GM19468 (cell line): ENCODE results near the gene DPYD.
"Not testable (repeated sequence)": the region's sequence is repeated elsewhere in the genome, so short reads cannot be mapped to it uniquely, and the experiment has no call there.

Experiments used
- ATAC-seq: cut with Tn5 transposase; IDR thresholded peaks from one replicate; pipeline ENCODE4 v1.9.1; 2021; ENCODE audit warnings: mild to moderate bottlenecking, moderate library complexity, moderate number of reproducible peaks; ENCODE audit not compliant: unreplicated experiment; ENCODE audit errors: extremely low read depth

Gene DPYD

DNA sequence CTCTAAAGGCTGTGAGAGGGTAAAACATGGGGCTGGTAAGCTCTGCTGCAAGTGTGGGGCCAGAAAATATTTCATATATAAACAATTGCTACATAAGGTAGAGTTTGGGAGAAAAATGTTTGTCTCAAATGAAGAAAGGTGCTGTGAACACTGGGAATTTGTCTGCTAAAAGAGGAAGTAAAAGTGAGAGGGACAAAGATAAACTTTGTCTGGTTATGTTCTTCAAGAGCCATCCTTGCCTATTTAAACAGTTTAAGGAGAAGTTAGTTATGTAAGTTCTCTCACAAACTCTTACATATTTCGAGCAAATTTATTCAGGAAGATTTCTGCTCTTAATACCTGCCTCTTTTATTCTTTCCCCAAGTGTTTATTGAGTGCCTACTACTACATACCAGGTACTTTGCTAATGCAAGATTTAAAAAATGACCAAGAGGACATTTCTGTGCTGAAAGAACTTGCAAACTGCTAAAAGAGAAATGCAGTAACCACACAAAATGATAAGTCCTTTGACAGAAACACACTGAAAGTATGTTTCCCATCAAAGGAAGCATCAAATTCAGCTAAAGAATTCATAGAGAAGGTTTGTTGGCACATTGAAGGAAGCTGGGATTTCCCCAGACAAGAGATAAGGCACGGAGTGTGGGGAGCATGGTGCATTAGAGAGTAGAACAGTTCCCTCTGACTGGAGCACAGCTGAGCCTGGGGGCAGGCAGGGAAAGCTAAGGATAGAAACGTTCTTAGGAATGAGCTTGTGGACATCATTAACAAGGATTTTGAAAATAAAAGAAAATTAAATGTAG is 650.1 kb downstream of the DPYD start:
- no peak for ATAC-seq

DNA sequence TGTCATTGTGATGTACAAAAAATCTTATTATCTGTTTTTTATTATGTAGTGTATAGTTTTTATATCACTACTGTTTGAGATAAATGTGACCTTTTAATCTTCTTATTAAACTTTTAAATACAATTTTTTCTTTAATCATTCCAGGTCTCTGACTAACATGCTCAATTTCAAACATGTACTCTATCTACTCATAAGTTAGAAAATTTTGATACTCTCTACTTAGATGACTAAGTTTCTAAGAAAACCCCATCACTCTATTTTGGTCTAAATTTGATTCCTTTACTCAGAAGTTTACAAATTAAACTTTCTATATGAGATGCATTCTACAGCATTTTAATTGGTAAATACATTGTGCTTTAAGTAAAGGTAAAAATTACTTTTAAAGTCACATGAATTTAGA is 655.2 kb downstream of the DPYD start:
- no peak for ATAC-seq

DNA sequence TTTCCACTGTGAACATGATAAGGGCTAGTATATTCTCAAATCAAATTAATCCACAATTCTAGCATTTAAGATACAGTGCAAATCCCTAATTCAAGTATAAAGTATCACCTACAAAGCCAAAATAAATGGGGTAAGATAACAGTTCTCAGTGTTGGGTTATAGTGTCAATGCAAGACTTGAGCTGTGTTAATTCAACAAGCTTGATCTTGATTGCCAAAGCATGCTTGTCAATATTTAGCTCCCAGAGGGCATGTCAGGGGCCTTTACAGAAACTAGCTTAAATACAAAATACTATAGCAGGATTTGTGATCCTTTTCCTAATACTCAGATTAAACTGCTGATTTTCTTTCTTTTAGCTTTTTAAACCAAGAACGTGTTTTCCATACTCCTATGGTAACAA is 658.0 kb downstream of the DPYD start:
- ATAC-seq, result no peak

DNA sequence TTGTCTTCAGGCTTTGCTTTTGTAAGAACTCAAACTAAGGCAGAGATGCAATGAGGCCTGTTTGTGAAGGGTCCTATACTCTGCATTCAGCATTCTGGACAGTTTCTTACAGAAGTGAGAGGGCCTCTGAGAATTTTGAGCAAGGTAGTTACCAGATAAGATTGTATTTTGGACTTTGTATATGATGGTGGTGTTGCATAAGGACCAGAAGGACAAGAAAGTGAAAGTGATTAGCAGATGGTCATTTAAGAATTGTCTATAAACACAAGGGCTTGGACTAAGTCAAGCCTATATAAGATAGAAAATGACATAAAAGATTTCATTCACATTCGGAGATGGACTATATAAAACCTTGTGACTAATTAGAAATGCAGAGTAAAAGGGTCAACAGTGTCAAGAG is 662.2 kb downstream of the DPYD start:
- ATAC-seq, result no peak

DNA sequence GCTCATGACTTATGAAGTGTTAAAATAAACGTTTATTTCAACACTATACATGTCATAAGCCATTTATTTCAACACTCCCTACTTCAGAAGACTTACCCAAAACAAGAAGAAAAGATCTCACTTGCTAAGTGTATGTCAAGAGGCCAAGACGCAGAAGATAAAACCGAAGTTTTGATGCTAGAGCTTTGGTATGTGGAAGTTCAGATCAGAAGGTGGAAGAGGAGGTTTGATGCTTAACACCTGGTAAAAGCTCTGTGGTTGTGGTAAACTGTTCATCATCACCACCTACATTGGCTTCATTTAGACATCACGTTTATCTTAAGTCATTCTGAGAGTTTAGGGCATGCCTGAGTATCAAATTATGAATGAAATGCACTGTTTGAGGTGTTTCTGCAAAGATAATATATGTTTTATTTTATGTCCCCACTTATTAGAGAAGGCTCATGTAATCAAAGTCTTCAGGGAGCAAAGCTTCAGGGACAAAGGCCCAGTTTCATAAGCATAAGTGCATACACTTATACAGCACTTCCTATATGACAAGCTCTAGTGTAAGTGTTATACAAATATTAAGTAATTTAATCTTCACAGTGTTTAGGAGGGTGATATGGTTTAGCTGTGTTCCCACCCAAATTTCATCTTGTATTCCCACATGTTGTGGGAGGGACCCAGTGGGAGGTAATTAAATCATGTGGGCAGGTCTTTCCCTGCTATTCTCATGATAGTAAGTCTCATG is 665.9 kb downstream of the DPYD start:
- ATAC-seq, result no peak

DNA sequence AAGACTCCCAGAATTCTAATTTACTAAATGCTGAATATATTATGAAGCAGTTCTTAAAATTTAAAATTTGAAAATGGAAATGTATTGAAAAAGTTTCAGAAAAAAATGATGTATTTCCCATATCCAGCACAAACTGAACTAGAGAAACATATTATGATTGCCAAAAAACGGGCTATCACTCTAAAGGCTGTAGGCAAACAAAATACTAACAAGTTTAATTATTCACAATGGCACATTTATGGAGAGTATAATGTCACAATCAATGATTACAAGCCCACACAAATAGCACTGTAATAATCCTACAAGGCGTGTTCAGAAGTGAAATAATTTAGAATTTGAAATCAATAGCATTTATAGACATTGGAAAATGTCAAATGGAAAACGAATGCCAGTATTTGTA is 667.9 kb downstream of the DPYD start:
- no peak for ATAC-seq

DNA sequence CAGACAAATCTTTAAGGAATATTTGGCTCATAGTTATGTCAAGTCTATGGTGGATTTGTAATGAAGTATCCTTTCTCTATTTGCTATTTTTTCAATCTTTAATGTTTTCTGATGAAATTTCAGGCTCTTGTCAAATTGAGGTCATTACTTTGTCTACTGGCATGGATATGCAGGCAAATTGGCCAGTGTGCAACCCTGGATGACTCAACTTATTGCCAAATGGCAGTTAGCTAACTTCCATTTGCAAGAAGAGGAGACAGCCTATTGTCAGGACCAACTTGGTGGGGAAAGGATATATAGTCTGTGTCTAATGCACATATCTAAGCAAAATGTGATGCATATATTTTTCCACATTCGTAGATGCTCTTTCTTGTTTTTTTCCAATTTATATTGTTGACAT is 668.8 kb downstream of the DPYD start:
- no peak for ATAC-seq

DNA sequence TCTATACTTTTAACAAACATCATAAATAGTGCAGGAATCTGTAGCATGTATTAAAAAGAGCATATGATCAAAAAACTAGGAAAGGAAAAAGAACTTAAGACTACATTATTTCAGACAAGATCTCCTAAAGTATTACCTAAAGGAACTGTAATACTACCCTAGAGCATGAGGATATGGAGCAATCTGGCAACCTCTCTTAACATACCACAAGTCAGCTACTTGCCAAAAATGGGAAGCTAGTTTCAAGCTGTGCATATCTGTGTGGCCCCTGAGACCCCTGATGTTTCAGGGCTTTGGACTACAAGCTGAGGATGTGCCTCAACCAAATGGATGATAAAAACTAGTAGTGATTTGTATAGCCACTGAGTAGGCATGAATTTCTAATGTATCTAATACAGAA is 673.6 kb downstream of the DPYD start:
- no peak for ATAC-seq

DNA sequence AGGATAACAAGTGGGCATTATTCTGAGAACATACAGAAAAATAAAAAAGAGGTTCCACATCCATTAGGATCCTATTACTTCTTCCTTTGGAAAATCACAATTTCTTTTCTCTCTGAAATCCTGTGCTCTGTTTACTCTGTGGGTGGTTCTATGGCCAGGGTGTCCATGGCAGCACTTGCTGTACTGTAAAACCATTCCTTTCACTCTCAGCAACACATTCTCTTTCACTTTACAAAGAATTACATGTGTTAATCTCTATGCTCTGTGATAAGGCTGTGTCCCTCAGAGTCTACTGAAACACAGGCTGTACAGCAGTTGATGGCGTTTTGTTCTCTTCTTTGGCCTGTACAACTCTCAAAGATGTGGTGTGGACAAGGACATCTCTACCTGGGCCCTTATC is 675.2 kb downstream of the DPYD start:
- ATAC-seq, result no peak

DNA sequence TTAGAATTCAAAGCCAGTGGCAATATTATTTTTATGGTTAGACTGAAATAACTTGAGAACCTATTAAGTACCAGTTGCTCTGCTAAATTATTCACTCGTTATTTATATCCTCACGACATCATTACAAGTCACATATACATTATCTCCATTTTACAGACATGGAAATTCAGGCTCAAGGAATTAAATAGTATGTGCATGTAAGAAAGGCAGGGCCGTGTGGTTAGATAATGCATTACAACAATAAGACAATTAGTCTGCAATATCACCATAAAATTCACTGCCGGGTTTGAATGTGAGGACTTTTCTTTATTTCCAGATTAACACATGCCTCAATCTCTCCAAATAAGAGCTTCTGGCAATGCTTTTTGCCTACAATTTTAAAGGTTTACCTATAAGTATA is 675.8 kb downstream of the DPYD start:
- ATAC-seq, result no peak

DNA sequence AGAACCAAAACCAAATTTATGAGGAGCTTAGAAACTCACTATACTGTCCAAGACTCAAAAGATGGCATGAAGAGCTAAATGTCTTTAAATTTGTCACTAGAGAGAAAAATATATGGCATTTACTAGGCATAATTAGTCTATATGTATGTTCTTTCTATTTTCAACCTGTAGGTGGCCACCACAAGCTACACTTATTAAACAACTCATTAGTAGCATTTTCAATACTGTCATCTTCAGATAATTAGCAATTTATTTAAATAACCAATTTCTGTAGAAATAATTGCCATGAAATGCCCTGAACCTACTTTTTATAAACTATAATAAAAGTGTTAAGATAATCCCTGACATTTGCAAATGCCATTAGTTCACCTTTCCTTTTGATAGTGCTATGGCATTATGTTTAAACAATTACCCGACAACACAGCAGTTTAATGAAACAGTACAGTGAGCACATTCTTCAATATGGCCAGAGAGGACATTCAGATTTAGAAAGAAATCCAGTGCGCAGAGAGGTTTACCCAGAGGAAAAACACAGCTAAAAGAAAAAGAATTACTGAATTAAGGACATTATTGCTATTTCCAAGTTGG is 676.8 kb downstream of the DPYD start:
- no peak for ATAC-seq

DNA sequence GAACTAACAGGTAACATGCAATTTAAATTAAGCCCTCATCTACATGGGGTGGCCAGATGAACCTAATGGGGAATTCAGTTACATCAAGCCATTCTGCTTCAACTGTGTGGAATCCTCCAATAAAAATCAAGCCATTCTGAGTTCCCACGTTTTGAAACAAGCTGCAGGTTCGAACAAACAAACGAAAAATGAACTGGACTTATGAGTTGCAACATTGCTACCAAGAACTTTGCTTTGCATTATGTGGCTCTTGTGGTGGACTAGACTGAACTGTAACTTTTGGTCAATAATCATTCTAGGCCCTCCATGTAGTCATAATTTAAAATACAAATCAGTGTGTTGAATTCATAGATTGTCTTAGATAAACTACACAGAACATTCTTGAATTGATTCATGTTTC is 682.0 kb downstream of the DPYD start:
- no peak for ATAC-seq

DNA sequence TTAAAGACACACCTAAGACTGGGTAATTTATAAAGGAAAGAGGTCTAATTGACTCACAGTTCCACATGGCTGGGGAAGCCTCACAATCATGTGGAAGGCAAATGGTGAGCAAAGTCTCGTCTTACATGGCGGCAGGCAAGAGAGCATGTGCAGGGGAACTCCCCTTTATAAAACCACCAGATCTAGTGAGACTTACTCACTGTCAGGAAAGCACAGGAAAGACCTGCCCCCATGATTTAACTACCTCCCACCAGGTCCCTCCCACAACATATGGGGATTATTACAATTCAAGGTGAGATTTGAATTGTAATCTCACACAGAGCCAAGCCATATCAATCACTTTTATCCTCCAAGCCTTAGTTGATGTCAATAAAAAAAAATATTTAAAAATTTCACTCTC is 689.5 kb downstream of the DPYD start:
- ATAC-seq, result not testable (repeated sequence)

DNA sequence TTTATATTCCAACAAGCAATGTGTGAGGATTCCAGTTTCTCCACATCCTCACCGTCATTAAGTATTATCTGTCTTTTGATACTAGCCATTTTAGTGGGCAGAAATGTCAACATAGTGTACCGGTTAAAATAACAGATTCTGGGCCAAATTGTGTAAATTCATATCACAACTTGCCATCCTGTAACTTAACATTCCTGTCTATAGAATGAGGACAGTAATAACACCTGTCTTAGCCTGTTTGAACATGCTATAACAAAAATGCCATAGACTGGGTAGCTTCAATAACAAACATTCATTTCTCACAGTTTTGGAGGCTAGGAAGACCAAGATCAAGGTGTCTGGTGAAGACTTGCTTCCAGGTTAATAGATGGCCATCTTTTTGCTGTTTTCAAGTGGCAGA is 708.2 kb downstream of the DPYD start:
- ATAC-seq, result no peak

DNA sequence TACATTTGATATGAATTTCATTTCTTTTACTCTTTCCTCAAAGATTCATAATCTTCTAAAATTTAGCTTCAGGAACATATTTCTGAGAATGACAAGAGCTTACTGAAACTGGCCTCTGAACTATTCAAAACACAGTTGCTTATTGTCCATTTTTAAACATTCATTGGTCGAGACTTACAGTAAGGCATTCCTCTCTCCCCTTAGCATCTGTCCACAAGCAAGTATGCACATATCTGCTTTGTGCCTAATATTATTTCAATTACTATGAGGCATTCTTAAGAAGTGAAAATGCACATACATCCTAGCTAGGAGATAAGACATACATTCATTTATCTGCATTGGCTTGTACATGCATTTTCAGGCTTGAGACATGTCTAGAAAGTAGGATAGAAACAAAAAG is 710.5 kb downstream of the DPYD start:
- ATAC-seq, result no peak

DNA sequence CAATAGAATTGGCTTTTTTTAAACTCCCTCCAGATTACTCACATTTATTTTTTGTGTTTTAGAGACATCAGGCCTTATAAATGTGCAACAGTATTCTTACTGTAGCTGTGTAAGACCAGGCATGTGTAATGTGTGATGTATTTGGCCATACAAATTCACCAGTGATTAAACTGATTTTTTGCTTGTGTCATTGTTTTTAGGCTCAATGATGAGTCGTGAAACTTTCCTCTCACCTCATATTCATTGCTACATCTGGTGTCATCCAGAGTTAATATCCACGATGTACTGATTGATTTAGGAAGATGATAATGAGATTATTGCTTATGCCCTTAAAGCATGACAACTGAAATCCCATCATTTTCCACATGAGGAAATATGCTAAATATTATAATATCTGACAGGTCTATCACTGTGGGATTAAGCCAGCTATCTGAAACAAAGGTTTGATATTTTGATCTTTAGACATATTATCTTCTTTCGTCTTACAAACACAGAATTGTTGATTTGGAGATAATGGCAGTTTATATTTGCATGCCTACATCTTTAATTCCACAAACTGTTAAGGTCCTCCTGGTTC is 711.4 kb downstream of the DPYD start:
- no peak for ATAC-seq

DNA sequence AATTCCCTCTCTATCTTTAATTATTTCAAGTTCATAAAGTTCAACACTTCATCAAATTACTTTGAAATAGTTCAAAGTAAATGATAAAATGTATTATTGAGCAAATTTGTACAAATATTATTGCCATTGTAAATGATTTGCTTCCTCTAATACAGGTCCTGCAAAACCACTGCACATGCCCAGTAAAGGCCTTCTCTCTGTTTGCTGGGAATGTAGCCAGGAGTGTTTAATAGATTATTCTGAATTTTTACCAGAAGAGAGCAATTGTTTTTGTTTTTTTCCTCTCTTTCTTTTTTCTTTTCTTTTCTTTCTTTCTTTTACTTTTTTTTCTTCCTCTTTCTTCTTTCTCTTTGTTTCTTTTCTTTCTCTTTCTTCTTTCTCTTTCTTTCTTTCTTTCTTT is 713.0 kb downstream of the DPYD start:
- no peak for ATAC-seq

DNA sequence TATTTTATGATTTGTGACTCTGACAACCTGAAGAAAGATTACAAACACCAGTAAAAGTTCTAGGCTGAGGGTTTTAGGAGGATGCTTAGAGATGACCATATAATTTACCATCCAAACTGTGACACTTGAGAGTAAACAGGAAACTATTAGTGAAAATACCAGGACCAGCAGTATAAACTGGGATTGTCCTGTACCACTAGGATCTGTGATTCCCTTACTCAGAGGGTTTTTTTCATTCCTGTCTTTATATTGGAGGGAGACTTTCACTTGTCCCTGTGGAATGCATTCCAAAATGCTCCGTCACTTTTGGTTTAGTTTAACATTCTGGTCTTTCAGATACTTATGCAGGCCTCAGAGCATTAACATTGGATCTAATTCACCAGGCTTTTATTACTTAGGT is 716.4 kb downstream of the DPYD start:
- ATAC-seq, result no peak

DNA sequence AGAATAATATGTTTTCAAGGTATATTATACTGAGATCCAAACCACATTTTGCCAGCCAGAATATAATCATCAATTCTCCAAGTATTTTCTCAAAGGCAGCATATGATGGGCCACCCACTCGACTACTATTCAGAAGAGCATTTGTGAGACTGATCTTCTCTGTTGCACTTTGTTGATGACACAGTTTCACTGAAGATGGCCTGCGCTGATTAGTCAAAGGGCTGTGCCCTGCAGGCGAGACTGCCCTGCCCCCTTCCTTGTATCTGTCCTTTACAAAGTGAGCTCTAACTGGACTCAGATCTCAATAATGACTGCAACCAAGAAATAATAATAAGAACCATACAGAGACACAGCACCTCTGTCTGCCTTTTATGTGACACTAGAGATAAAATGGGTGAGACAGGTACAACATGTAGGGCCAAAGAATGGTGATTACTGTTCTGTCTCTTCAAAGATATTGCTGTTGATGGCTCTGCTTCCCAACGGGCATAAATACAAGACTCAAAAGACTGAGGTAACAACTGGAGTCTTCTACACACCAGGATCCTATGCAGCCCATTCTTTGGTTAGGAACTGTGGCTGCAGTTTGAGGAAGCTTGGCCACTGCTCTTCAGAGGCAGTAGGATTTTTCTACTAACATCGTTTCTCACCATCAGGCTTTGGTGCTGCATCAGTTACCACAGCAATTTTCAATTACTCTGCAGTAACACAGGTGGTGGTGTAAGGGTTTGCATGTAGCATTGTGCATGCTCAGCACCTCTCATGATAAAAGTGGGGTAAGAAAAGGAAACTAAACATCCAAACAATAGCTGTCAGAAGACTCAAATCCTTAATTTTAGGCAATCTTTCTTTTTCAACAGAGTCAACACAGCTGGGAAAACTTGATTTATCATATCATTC is 718.1 kb downstream of the DPYD start:
- ATAC-seq, result no peak

DNA sequence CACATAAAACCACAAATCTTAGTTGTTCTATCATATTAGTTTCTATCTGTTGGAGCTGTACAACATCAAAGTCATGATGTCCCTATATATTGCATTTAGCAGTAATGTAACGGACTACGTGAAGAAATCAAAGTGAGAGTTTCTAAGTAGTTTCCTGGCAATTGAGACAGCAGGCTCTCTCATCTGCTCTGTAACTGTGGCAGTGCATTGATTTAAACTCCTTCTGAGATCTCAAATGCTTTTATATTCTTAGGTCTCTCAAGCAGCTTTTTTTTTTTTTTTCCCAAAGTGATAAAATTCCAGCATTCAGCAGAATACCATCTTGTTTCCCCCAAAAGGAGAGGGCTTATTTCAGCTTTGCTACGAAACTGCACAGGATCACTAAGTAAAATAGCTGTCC is 719.2 kb downstream of the DPYD start:
- ATAC-seq, result no peak
